Transverse colon (tissue), 4 donors: ENCODE data around the gene CXCR4. TPM values are rescaled to one million over a fixed set of nuclear protein-coding genes. Genes with fewer than 3 reads are reported as not detected.

ENCODE experiments used
- DNase-seq: peaks from one replicate; pipeline ENCODE4 v3.0.0-alpha.2; 2019
- H3K27ac ChIP-seq, 4 donors: fragments of 200-600 bp; sonication (generic); 2 replicates each; pipeline ENCODE4 v1.5.1; 2016 to 2018; ENCODE audit warnings: inconsistent platforms in 4 of 4
- H3K27me3 ChIP-seq: fragments of 200-600 bp; sonication (generic); 2 replicates; pipeline ENCODE4 v1.5.1; 2017; ENCODE audit warnings: inconsistent platforms
- H3K36me3 ChIP-seq, 4 donors: fragments of 200-600 bp; sonication (generic); 2 replicates each; pipeline ENCODE4 v1.5.1; 2017 to 2019; ENCODE audit warnings: inconsistent platforms in 4 of 4
- H3K4me1 ChIP-seq, 4 donors: fragments of 200-600 bp; sonication (generic); 2 replicates each; pipeline ENCODE4 v1.5.1; 2017 to 2020; ENCODE audit warnings: inconsistent platforms in 4 of 4
- H3K4me3 ChIP-seq, 4 donors: fragments of 200-600 bp; sonication (generic); 1 replicate in 1 of 4; 2 replicates in 3 of 4; pipeline versions ENCODE4 v1.5.1 to v1.6.1; 2017 to 2019; ENCODE audit warnings: inconsistent platforms in 4 of 4
- H3K9me3 ChIP-seq, 2 donors: fragments of 200-600 bp; sonication (generic); 2 replicates each; pipeline ENCODE4 v1.5.1; 2017 to 2019; ENCODE audit warnings: inconsistent platforms in 2 of 2
- CTCF ChIP-seq, 5 experiments: fragments of 200-600 bp in 3 of 5; fragments of 450-650 bp in 2 of 5; sonication (generic) in 3 of 5; IDR thresholded peaks; 1 replicate in 2 of 5; 2 replicates in 3 of 5; pipeline ENCODE4 v1.5.1; 2016 to 2017; ENCODE audit warnings: antibody characterized with exemption in 5 of 5, inconsistent platforms in 3 of 5, mild to moderate bottlenecking in 2 of 5, moderate library complexity in 1 of 5
- EP300 ChIP-seq: sonication (generic); formaldehyde crosslinking; IDR thresholded peaks from one replicate; pipeline ENCODE4 v1.6.1; 2017; ENCODE audit warnings: antibody characterized with exemption, low read depth
- POLR2A ChIP-seq: fragments of 450-650 bp; IDR thresholded peaks from one replicate; pipeline ENCODE4 v1.6.1; 2016; ENCODE audit warnings: antibody characterized with exemption, mild to moderate bottlenecking, moderate library complexity
- POLR2AphosphoS5 ChIP-seq, 3 donors: sonication (generic); formaldehyde crosslinking; IDR thresholded peaks; one replicate each; pipeline ENCODE4 v1.6.1; 2016; ENCODE audit warnings: antibody characterized with exemption in 3 of 3
- WGBS, 2 donors: methylation state at CpG; one replicate each; pipeline ENCODE4 v1.1.5; 2018; ENCODE audit warnings: low coverage in 1 of 2; 5-methylcytosine and 5-hydroxymethylcytosine counted together
- in situ Hi-C, 4 donors: fragments of 200-750 bp; cut with MboI; loops; one replicate each; pipeline versions ENCODE4 v1.15.0 to v1.15.1; 2017; ENCODE audit warnings: low sequenced_read_pairs in 3 of 4, low pct_ligation_motif_present in 1 of 4, low pct_unique_long_range_greater_than_20kb in 1 of 4
- intact Hi-C: fragments of 100-400 bp; cut with DNase I; formaldehyde crosslinking; loops from one replicate; pipeline ENCODE4 v1.15.1; 2023; ENCODE audit warnings: low total_unique reads
- total RNA-seq, 4 donors: library from RNA; depleted of rRNA; stranded (reverse); fragments of >200 nt; gene quantifications; one replicate each; pipeline ENCODE4 v1.1.0, GENCODE V29; 2016

Gene CXCR4
- total RNA-seq, 4 donors from 2014 or later, result 9.6 to 62.7 (median 27.0) TPM

- intact Hi-C loops, result no loop called here
- no peak for TF ChIP-seq EP300
- TF ChIP-seq POLR2AphosphoS5 (IDR thresholded peaks at IDR 0.05), result no peak
- no peak for TF ChIP-seq CTCF (IDR thresholded peaks at IDR 0.05)
- no peak for TF ChIP-seq POLR2A
- no peak for DNase-seq
- WGBS, 2 donors, result 78% methylated on average over 1 of the region's 1 CpG; no CpG with 5 or more reads in 1 of the 2 donors
- in situ Hi-C loops, result no loop called here
- Histone ChIP-seq H3K27ac (peak overlapping the region; percentile 61 to 74 (median 68)), H3K36me3 (no peaks in the 10 kb centered on the region), H3K4me1 (peaks cover 3 to 14% (median 6%) of the 10 kb centered on the region in 4 donors), H3K9me3 (no peaks in the 10 kb centered on the region), H3K4me3 (no peak overlapping the region), H3K27me3 (no peaks in the 10 kb centered on the region)
These were observed 19.0 kb upstream of the CXCR4 start for GRCh38 chr2:136136931-136137330.

GRCh38 chr2:136135921-136136906, 18.3 kb upstream of the CXCR4 start:
- peak; percentile 69 for TF ChIP-seq POLR2A
- peak in 2 of 3 donors; percentile 80 for TF ChIP-seq POLR2AphosphoS5 (IDR thresholded peaks at IDR 0.05)
- TF ChIP-seq CTCF (IDR thresholded peaks at IDR 0.05), result no peak
- peak; percentile 98 for TF ChIP-seq EP300
- in situ Hi-C loops, result no loop called here
- Histone ChIP-seq H3K27ac (peak overlapping the region; percentile 65 to 74 (median 71)), H3K4me1 (peaks cover 3 to 14% (median 6%) of the 10 kb centered on the region in 4 donors), H3K9me3 (no peaks in the 10 kb centered on the region), H3K27me3 (no peaks in the 10 kb centered on the region), H3K36me3 (no peaks in the 10 kb centered on the region), H3K4me3 (no peak overlapping the region)
- 49 to 63% methylated on average over 6 to 8 of the region's 8 CpGs for WGBS, 2 donors
- intact Hi-C loops, result no loop called here
- peak; percentile 71 for DNase-seq

- DNase-seq, result no peak
- no peaks in the 10 kb centered on the region for H3K9me3 ChIP-seq
- H3K36me3 ChIP-seq, result no peaks in the 10 kb centered on the region
- peaks cover 3 to 14% (median 6%) of the 10 kb centered on the region in 4 donors for H3K4me1 ChIP-seq
- no peak overlapping the region for H3K4me3 ChIP-seq
- no peak for TF ChIP-seq POLR2A
- TF ChIP-seq EP300, result no peak
- no peak for TF ChIP-seq POLR2AphosphoS5 (IDR thresholded peaks at IDR 0.05)
- TF ChIP-seq CTCF (IDR thresholded peaks at IDR 0.05), result no peak
- in situ Hi-C loops, result no loop called here
- intact Hi-C loops, result no loop called here
- H3K27me3 ChIP-seq, result no peaks in the 10 kb centered on the region
- H3K27ac ChIP-seq, result peak overlapping the region; percentile 54 to 72 (median 70)
These were observed 17.5 kb upstream of the CXCR4 start for GRCh38 chr2:136135462-136135861.

- no peak for TF ChIP-seq EP300
- TF ChIP-seq POLR2A, result no peak
- no peak for TF ChIP-seq POLR2AphosphoS5 (IDR thresholded peaks at IDR 0.05)
- TF ChIP-seq CTCF (IDR thresholded peaks at IDR 0.05), result no peak
- Histone ChIP-seq H3K4me3 (no peak overlapping the region), H3K36me3 (no peaks in the 10 kb centered on the region), H3K27me3 (no peaks in the 10 kb centered on the region), H3K4me1 (peaks cover 3 to 14% (median 6%) of the 10 kb centered on the region in 4 donors), H3K9me3 (no peaks in the 10 kb centered on the region), H3K27ac (peak overlapping the region; percentile 28 to 72 (median 70))
- intact Hi-C loops, result no loop called here
- in situ Hi-C loops, result no loop called here
- 65 to 73% methylated on average over 2 of the region's 2 CpGs for WGBS, 2 donors
- no peak for DNase-seq
These were observed 16.2 kb upstream of the CXCR4 start for GRCh38 chr2:136134126-136134525.
